GM18507 (cell line): ENCODE data around the gene PUS1.

ENCODE experiments used
- DNase-seq: peaks from one replicate; pipeline ENCODE4 v3.0.0; 2011; ENCODE audit warnings: low read depth; ENCODE audit not compliant: insufficient read length; ENCODE audit errors: extremely low spot score
- FAIRE-seq: peaks from 2 replicates; lab custom pipeline; 2011; peaks lifted over from hg19 to GRCh38; lab: Jason Lieb, UNC

Gene PUS1

GRCh38 chr12:131914179-131914702 is 14.8 kb upstream of the PUS1 start:
- no peak for DNase-seq
- no peak for FAIRE-seq

GRCh38 chr12:131915000-131915689 is 13.9 kb upstream of the PUS1 start:
- DNase-seq (no peak), FAIRE-seq (no peak)

- DNase-seq (no peak), FAIRE-seq (no peak)
These were observed 13.3 kb upstream of the PUS1 start for GRCh38 chr12:131915823-131916222.

GRCh38 chr12:131916306-131917138 is 12.6 kb upstream of the PUS1 start:
- no peak for DNase-seq
- no peak for FAIRE-seq

GRCh38 chr12:131917139-131917710 is 11.9 kb upstream of the PUS1 start:
- DNase-seq: no peak
- FAIRE-seq: no peak

- no peak for FAIRE-seq
- no peak for DNase-seq
These were observed 11.3 kb upstream of the PUS1 start for GRCh38 chr12:131917711-131918306.

GRCh38 chr12:131918311-131919050 is 10.6 kb upstream of the PUS1 start:
- no peak for DNase-seq
- FAIRE-seq: no peak

GRCh38 chr12:131919051-131919347 is 10.1 kb upstream of the PUS1 start:
- FAIRE-seq (no peak), DNase-seq (no peak)

- no peak for FAIRE-seq
- no peak for DNase-seq
These were observed 9.5 kb upstream of the PUS1 start for GRCh38 chr12:131919366-131920156.

GRCh38 chr12:131920157-131920508 is 8.9 kb upstream of the PUS1 start:
- no peak for FAIRE-seq
- DNase-seq: no peak

GRCh38 chr12:131920902-131921840 is 7.9 kb upstream of the PUS1 start:
- FAIRE-seq: no peak
- no peak for DNase-seq

- no peak for DNase-seq
- no peak for FAIRE-seq
These were observed 7.0 kb upstream of the PUS1 start for GRCh38 chr12:131921866-131922769.

GRCh38 chr12:131922772-131923171 is 6.3 kb upstream of the PUS1 start:
- no peak for DNase-seq

GRCh38 chr12:131923260-131923659 is 5.8 kb upstream of the PUS1 start:
- FAIRE-seq: peak; percentile 87
- DNase-seq: peak; percentile 28

More at GRCh38 chr12:131922772-131923171, 6.3 kb upstream of the PUS1 start:
- FAIRE-seq: no peak

GRCh38 chr12:131927110-131928079 is 1.7 kb upstream of the PUS1 start:
- DNase-seq: no peak

More at GRCh38 chr12:131927110-131928079, 1.7 kb upstream of the PUS1 start:
- FAIRE-seq: no peak
